ENCODE measurements around the gene ERICH6B. TPM values are rescaled to one million over a fixed set of nuclear protein-coding genes. Genes with fewer than 3 reads are reported as not detected.

The ERICH6B gene
- polyA plus RNA-seq, 3 donors = not detected

- H3K4me1 ChIP-seq (ENCODE audit: control insufficient read depth in 1 of 2, insufficient read depth in 2 of 2, low read length in 2 of 2) = no peaks in the 10 kb centered on the region
- peaks cover 3 to 13% (median 8%) of the 10 kb centered on the region in 3 donors for H3K27me3 Mint-ChIP-seq (ENCODE audit: low read depth in 3 of 3)
- H3K4me1 Mint-ChIP-seq = no peaks in the 10 kb centered on the region
- no peak for DNase-seq
- no peaks in the 10 kb centered on the region for H3K9me3 ChIP-seq (replicated peaks in 1 of 2; ENCODE audit: control insufficient read depth in 1 of 2, insufficient read depth in 1 of 2, low read length in 2 of 2)
- no peak overlapping the region for H3K27ac ChIP-seq (ENCODE audit: low read depth in 1 of 2, low read length in 2 of 2)
- no peak overlapping the region for H3K4me3 Mint-ChIP-seq
- H4K20me1 ChIP-seq (ENCODE audit: insufficient read depth, low read length) = no peaks in the 10 kb centered on the region
- no peaks in the 10 kb centered on the region for H3K27me3 ChIP-seq (ENCODE audit: control insufficient read depth in 2 of 2, insufficient read depth in 2 of 2, low read length in 2 of 2)
- H3K27ac Mint-ChIP-seq = no peak overlapping the region
- H3K9ac ChIP-seq (ENCODE audit: insufficient read depth, low read length, poor library complexity, severe bottlenecking) = no peak overlapping the region
- no peak overlapping the region for H3K4me2 ChIP-seq (replicated peaks; ENCODE audit: extremely low read depth, low read length, poor library complexity, severe bottlenecking)
- peaks cover 0 to 1% (median 0%) of the 10 kb centered on the region in 7 donors for H3K9me3 Mint-ChIP-seq
- no peak overlapping the region for H3K4me3 ChIP-seq (replicated peaks in 1 of 3; ENCODE audit: low read depth in 2 of 3, low read length in 3 of 3)
- no peaks in the 10 kb centered on the region for H3K79me2 ChIP-seq (ENCODE audit: insufficient read depth, low read length)
- H3K36me3 ChIP-seq (replicated peaks in 1 of 2; ENCODE audit: control insufficient read depth in 1 of 2, insufficient read depth in 2 of 2, low read length in 2 of 2) = no peaks in the 10 kb centered on the region
- no peak for TF ChIP-seq CTCF (IDR thresholded peaks at IDR 0.05)
- no peak overlapping the region for H2AFZ ChIP-seq (ENCODE audit: insufficient read depth, low read depth, low read length, poor library complexity, severe bottlenecking)
- 100% methylated on average over 1 of the region's 6 CpGs for WGBS (ENCODE audit: insufficient coverage)
- intact Hi-C loops (cut with micrococcal nuclease) = no loop called here
- H3K36me3 Mint-ChIP-seq = no peaks in the 10 kb centered on the region
Observed at GRCh38 chr13:45548281-45548680, 67.3 kb downstream of the ERICH6B start.

GRCh38 chr13:45546410-45546765 is 69.2 kb downstream of the ERICH6B start:
- intact Hi-C loops (cut with micrococcal nuclease) = no loop called here
- Mint-ChIP-seq H3K9me3 (no peaks in the 10 kb centered on the region), H3K27ac (no peak overlapping the region), H3K27me3 (ENCODE audit: low read depth in 3 of 3) (peaks cover 3 to 10% (median 7%) of the 10 kb centered on the region in 3 donors), H3K4me3 (no peak overlapping the region), H3K4me1 (no peaks in the 10 kb centered on the region), H3K36me3 (no peaks in the 10 kb centered on the region)
- H2AFZ ChIP-seq (ENCODE audit: insufficient read depth, low read depth, low read length, poor library complexity, severe bottlenecking) = no peak overlapping the region
- H3K27ac ChIP-seq (ENCODE audit: low read depth in 1 of 2, low read length in 2 of 2) = no peak overlapping the region
- H3K4me1 ChIP-seq (ENCODE audit: control insufficient read depth in 1 of 2, insufficient read depth in 2 of 2, low read length in 2 of 2) = no peaks in the 10 kb centered on the region
- H3K4me3 ChIP-seq (replicated peaks in 1 of 3; ENCODE audit: low read depth in 2 of 3, low read length in 3 of 3) = no peak overlapping the region
- H3K9ac ChIP-seq (ENCODE audit: insufficient read depth, low read length, poor library complexity, severe bottlenecking) = no peak overlapping the region
- H3K9me3 ChIP-seq (replicated peaks in 1 of 2; ENCODE audit: control insufficient read depth in 1 of 2, insufficient read depth in 1 of 2, low read length in 2 of 2) = no peaks in the 10 kb centered on the region
- H3K4me2 ChIP-seq (replicated peaks; ENCODE audit: extremely low read depth, low read length, poor library complexity, severe bottlenecking) = no peak overlapping the region
- no peaks in the 10 kb centered on the region for H3K79me2 ChIP-seq (ENCODE audit: insufficient read depth, low read length)
- no peak for TF ChIP-seq CTCF (IDR thresholded peaks at IDR 0.05)
- H3K36me3 ChIP-seq (replicated peaks in 1 of 2; ENCODE audit: control insufficient read depth in 1 of 2, insufficient read depth in 2 of 2, low read length in 2 of 2) = no peaks in the 10 kb centered on the region
- H4K20me1 ChIP-seq (ENCODE audit: insufficient read depth, low read length) = no peaks in the 10 kb centered on the region
- DNase-seq = no peak
- 92% methylated on average over 7 of the region's 8 CpGs for WGBS (ENCODE audit: insufficient coverage)
- H3K27me3 ChIP-seq (ENCODE audit: control insufficient read depth in 2 of 2, insufficient read depth in 2 of 2, low read length in 2 of 2) = no peaks in the 10 kb centered on the region
